Measurements from ENCODE around the gene CFAP65.

Gene CFAP65

GRCh38 chr2:218963601-218964000 is 77.7 kb downstream of the CFAP65 start:
- DNase-seq (ENCODE audit: low read depth, low spot score), result no peak

GRCh38 chr2:218962859-218963492 is 78.3 kb downstream of the CFAP65 start:
- DNase-seq (ENCODE audit: low read depth, low spot score), result peak; percentile 76

GRCh38 chr2:218961651-218962570 is 79.4 kb downstream of the CFAP65 start:
- DNase-seq (ENCODE audit: low read depth, low spot score), result no peak

DNA sequence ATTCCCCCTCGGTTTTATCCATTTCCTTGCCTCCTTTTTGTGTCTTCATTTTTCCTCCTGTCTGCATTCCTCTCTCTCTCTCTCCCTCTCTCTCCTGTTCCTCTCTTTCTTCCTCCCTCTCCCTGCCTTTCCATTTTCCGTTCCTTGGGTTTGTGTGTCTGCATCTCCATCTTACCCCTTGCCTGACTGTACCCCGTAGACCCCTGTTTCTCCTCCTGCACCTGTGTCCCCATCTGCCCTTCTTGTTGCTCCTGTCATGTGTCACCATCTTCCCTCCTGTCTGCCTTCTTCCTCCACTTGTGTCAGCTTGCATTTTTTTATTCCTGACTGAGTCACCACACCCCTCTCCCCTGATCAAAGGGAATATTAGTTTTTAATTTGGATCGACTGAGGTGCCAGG is 80.1 kb downstream of the CFAP65 start:
- DNase-seq (ENCODE audit: low read depth, low spot score), result no peak

DNA sequence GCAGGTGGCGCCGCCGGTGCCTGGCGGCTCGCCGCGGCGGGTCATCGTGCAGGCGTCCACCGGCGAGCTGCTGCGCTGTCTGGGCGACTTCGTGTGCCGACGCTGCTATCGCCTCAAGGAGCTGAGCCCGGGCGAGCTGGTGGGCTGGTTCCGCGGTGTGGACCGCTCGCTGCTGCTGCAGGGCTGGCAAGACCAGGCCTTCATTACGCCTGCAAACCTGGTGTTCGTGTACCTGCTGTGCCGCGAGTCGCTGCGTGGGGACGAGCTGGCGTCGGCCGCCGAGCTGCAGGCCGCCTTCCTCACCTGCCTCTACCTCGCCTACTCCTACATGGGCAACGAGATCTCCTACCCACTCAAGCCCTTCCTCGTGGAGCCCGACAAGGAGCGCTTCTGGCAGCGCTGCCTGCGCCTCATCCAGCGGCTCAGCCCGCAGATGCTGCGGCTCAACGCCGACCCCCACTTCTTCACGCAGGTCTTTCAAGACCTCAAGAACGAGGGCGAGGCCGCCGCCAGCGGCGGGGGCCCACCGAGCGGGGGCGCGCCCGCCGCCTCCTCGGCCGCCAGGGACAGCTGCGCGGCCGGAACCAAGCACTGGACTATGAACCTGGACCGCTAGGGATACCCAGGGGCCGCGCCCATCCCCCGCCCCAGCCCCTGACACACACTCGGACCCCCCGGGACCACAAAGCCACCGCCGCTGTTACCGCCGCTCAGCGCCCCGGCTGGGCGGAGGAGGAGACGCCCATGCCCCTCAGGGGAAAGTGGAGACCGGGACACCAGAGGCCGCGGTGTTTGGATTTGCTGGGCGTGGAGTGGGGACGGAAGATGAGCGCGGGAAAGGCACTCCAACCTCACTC is 80.8 kb downstream of the CFAP65 start:
- no peak for DNase-seq (ENCODE audit: low read depth, low spot score)

- DNase-seq (ENCODE audit: low read depth, low spot score), result no peak
These were observed 81.5 kb downstream of the CFAP65 start for GRCh38 chr2:218959761-218960308.

DNA sequence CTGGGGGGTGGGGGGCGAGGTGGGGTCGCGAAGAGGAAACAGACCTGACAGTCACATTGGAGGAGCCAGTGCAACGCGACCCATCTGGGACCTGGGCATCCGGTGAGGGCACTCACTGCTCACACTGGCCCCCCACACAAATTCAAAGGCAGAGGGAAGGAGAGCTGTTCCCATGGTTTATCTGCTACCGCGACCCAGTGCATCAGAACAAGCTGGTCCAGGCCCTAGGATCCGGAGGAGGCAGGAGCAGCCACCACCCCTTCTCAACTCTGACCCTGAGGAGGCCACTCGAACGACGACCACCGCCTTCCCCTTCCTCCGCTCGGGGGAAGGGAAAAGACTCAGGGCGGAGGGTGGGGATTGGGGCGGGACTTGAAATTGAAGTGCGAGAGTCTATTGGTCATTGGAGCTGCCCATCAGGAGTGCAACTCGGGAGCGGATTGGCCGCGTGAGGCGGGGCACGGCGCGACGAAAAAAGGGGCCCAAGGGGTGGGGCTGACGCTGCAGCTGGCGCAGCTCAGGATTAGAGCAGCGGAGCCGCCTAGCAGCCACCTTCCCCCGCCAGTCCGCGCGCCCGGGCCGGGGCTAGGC is 82.1 kb downstream of the CFAP65 start, which contains the start of gene CDK5R2:
Gene CDK5R2, plus strand, starts transcription at position 526 of the 591 bp plus-strand sequence. CDS start 155 bp downstream, outside the sequence.
- peak; percentile 88 for DNase-seq (ENCODE audit: low read depth, low spot score)

- no peak for DNase-seq (ENCODE audit: low read depth, low spot score)
These were observed 83.0 kb downstream of the CFAP65 start for GRCh38 chr2:218958276-218958675.

DNA sequence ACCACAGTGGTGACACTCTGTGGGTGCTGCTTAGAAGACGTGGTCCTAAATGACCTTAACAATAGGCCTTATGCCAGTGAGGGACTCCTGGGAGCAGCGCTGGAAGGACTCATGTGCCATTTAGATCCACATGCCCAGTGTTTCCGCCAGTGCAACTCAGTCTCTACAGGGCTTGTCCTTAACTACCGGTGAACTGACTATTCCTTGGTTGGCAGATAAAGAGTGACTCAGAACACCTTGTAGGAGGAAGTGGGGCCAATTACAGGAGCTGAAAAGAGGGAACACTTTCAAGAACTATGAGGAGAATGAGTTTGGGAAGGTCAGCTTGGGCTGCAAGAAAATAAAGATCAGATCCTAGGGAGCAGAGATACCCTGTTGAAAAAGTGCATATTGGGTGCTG is 83.6 kb downstream of the CFAP65 start:
- no peak for DNase-seq (ENCODE audit: low read depth, low spot score)

DNA sequence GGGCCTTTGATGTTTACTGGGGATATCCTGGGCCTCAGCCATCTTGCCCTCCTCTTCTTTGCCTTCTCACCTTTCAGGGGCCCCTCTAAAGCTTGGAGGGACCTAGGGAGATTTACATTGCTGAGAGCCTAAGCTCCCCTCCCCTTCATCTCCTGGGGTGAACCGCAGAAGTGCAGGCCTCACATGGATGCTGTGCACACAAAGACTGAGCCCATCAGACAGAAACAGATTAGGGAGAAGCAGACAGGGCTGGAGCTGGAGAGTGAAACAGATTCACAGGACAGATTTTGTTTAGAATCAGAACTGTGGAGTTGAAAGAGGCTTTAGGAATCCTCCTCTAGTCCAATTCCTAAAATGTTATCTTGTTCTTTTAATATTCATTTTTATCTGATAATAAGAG is 85.3 kb downstream of the CFAP65 start:
- DNase-seq (ENCODE audit: low read depth, low spot score), result no peak

DNA sequence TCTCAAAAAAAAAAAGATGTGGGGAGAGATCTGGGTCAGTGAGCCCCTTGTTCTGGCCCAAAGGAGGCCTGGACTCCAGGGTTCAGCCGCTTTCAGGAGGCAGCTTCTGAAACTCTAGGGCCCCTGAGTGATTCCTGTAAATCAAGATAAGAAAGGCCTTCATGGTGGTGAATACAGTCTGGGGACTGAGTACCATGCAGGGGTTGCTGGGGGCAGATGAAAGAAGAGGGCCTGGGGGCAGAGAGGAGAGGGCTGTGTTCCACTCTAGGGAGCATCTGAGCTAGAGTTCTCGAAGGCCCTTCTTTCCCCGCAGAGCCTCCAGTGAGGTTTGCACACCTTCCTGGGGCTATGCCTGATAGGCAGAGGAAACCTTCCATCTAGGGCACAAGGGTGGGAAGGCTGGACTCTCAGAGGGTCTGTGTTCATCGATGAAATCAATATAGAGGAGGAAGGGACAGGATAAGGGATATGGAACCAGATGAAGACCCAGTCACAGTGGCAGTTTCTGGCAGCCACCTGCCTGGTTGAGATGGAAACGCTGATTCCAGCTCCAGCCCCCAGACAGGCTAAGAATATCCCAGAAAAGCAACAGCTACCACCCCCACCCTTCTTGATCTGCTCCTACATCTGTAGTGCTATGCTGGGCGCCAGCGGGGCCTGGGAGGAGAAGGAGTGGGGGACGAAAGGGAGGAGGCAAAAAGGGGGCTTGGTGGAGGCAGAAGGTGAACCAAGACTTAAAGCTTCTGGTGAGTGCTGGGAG is 86.6 kb downstream of the CFAP65 start:
- DNase-seq (ENCODE audit: low read depth, low spot score), result no peak

DNA sequence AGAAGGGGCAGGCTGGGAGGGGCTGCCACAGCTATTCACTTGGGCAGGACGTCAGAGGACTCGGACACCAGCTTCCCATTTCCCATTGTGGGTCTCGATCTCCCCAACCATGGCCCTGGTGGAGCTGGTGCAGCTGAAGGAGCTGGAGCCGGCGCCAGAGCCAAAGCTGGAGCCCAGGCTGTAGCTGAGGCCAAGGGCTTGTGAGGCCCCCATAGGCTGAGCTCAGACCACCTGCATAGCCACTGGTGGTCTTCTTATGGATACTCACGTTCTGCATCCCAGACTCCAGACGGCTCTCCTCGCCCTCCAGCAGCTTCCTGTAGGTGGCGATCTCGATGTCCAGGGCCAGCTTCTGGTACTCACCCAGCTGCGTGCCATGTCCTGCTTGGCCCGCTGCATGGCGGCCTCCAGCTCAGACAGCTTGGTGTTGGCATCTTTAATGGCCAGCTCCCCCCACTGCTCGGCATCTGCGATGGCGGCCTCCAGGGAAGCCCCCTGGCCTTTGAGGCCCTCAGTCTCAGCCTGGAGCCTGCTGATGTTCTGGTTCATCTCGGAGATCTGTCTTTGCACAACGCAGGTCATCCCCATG is 87.9 kb downstream of the CFAP65 start:
- DNase-seq (ENCODE audit: low read depth, low spot score), result no peak
